ENCODE measurements around the gene PLOD2.
A peak's percentile ranks its signal among the peaks of the same experiment; 100 is the strongest.

GRCh38 chr3:146152834-146153233, 8.2 kb downstream of the PLOD2 start:
- TF ChIP-seq CTCF (IDR thresholded peaks at IDR 0.05) (peak in 1 of 6 experiments; percentile 7), POLR2A (IDR thresholded peaks at IDR 0.05) (peak in 1 of 2 donors; percentile 78)

Measured in thyroid gland (tissue), 4 donors.